GM19239 (cell line): ENCODE data around the gene FES.
"Not testable (repeated sequence)": the region's sequence is repeated elsewhere in the genome, so short reads cannot be mapped to it uniquely, and the experiment has no call there.

Source experiments
- DNase-seq: peaks from one replicate; pipeline ENCODE4 v3.0.0; 2011; ENCODE audit warnings: low spot score; ENCODE audit not compliant: insufficient read length
- FAIRE-seq: peaks from 2 replicates; lab custom pipeline; 2011; peaks lifted over from hg19 to GRCh38; lab: Jason Lieb, UNC

Gene FES

GRCh38 chr15:90905306-90906180 lies 21.2 kb downstream of the FES start:
- DNase-seq (no peak), FAIRE-seq (no peak)

GRCh38 chr15:90906181-90906849 lies 22.0 kb downstream of the FES start:
- DNase-seq = no peak
- no peak for FAIRE-seq

- DNase-seq (no peak), FAIRE-seq (no peak)
These were observed 22.9 kb downstream of the FES start for GRCh38 chr15:90907051-90907660.

- no peak for DNase-seq
- no peak for FAIRE-seq
These were observed 23.7 kb downstream of the FES start for GRCh38 chr15:90907838-90908507.

GRCh38 chr15:90909449-90909848 lies 25.1 kb downstream of the FES start:
- DNase-seq, FAIRE-seq: not testable (repeated sequence)

- FAIRE-seq (no peak), DNase-seq (no peak)
These were observed 25.7 kb downstream of the FES start for GRCh38 chr15:90909976-90910375.

- FAIRE-seq (no peak), DNase-seq (no peak)
These were observed 26.4 kb downstream of the FES start for GRCh38 chr15:90910441-90911301.

- FAIRE-seq (no peak), DNase-seq (no peak)
These were observed 27.0 kb downstream of the FES start for GRCh38 chr15:90911302-90911623.

- DNase-seq = no peak
These were observed 27.8 kb downstream of the FES start for GRCh38 chr15:90911906-90912769.

GRCh38 chr15:90912770-90913075 lies 28.4 kb downstream of the FES start:
- DNase-seq = no peak
- FAIRE-seq = no peak

More at GRCh38 chr15:90911906-90912769, 27.8 kb downstream of the FES start:
- FAIRE-seq = no peak

GRCh38 chr15:90913398-90913944 lies 29.2 kb downstream of the FES start:
- FAIRE-seq (no peak), DNase-seq (no peak)

GRCh38 chr15:90914305-90915080 lies 30.2 kb downstream of the FES start:
- no peak for DNase-seq
- FAIRE-seq = no peak

GRCh38 chr15:90915216-90915807 lies 31.0 kb downstream of the FES start:
- DNase-seq (no peak), FAIRE-seq (no peak)

GRCh38 chr15:90915808-90916440 lies 31.6 kb downstream of the FES start:
- DNase-seq (no peak), FAIRE-seq (no peak)

GRCh38 chr15:90916461-90916860 lies 32.2 kb downstream of the FES start:
- no peak for DNase-seq
- FAIRE-seq = no peak

GRCh38 chr15:90917569-90917968 lies 33.3 kb downstream of the FES start:
- no peak for FAIRE-seq
- no peak for DNase-seq
